GM21367 (cell line): ENCODE measurements around the gene SLC52A1.
A peak's percentile ranks its signal among the peaks of the same experiment; 100 is the strongest.
"Not testable (repeated sequence)": the region's sequence is repeated elsewhere in the genome, so short reads cannot be mapped to it uniquely, and the experiment has no call there.

ENCODE experiments used
- ATAC-seq: cut with Tn5 transposase; IDR thresholded peaks from one replicate; pipeline ENCODE4 v1.9.1; 2021; ENCODE audit not compliant: unreplicated experiment

The SLC52A1 gene

DNA sequence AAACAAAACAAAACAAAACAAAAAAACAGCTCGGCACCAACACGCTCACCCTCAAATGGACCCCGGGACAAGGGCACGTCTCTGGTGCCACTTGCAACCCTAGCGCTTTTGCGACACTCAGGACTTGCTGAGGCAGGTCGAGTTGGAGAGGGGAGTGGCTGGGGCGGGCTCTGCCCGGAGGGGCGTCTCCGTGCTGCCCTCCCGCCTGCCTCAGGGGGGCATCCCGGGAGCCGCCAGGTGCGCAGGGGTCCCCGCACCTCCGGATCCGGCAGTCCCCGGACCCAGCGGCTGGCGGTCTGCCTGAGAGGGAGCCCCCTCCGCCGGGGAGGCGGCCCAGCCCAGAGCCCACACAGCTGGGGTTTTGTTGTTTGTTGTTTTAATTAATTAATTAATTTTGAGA is at the start of gene SLC52A1:
Gene SLC52A1, minus strand, starts transcription at position 112 of the 400 bp plus-strand sequence. CDS start 820 bp downstream, outside the sequence.
- ATAC-seq, result no peak

DNA sequence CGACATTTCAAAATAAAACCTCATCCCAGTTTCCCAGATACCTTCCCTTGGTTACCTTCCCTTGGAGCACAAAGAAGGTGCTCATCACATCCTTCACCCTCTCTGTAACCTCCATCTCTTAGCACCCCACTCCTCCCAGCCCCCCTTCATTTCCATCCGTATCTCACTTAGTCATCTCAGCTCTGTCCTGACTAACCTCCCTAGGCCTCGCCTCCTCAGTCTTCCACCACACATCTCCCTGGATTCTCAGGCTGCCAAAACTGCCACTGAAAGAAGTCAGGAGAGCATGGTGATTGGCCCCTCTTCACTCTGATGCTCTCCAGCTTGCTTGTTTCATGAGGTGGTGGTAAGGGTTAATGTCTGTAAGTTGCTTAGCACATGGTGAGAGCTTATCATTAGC is 45.4 kb upstream of the SLC52A1 start:
- ATAC-seq, result no peak

DNA sequence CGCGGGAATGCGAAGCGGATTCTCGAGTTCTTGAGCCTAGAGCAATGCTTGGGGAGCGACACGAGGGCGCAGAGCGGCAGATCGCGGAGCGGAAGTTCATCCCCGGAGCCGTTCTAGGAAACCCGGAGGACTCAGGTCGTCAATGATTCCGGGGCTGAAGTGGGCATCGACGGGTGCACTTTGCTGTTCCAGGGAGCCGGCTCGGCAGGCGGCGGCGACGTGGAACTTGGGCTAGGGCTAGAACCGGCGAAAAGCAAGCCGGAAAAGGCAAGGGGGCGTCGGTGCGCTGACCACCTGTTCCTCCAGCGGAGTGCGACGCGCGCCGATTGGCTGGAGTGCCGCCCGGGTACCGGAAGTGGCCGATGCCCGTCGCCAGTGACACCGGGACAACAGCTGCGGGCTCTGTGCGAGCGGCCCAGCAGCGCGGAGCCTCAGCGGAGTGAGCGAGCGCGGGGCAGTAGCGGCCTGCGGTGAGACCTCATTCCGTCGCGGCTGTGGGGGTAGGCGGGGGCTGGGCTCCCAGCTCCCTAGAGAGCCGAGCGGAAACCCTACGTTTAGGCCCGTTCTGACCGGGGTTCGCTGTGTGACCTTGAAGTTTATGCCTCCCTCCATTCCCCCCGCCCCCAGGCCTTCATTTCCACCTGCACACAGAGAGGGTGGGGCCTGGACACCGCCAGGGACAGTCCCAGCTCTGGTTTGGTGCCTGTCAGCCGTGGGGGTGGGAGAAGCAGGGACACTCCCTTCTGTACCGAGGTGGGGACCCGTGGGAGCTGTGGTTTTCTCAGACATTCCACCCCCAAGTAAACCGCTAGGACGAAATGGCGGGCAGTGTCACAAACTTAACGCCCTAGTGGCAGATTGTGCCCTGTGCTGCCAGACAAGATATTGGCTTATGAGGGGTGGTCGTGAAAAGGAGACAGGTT is 43.1 kb upstream of the SLC52A1 start, which contains the start of gene ZFP3:
Gene ZFP3, plus strand, starts transcription at position 362 of the 923 bp plus-strand sequence. CDS start 13,038 bp downstream, outside the sequence.
- ATAC-seq, result peak; percentile 75

DNA sequence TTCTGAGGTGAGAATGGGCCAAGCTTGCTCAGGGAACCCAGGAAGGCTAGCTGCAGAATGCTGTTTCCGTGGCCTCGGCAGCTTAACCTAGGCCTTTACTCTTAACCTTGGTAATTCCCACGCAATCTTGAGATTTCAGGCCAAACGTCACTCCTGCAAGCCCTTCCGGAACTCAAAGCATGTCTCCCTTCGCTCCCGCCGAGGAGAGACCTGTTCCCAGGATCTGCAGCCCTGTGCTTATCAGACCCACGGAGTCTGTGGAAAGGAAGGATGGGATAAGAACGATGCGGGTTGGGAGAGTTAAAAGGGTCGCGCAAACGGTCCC is 42.5 kb upstream of the SLC52A1 start:
- ATAC-seq, result no peak

DNA sequence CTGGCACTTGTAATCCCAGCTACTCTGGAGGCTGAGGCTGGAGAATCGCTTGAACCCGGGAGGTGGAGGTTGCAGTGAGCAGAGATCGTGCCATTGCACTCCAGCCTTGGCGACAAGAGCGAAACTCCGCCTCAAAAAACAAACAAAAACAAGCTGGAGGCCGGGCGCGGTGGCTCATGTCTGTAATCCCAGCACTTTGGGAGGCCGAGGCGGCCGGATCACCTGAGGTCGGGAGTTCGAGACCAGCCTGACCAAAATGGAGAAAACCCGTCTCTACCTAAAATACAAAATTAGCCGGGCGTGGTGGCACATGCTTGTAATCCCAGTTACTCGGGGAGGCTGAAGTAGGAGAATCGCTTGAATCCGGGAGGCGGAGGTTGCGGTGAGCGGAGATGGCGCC is 42.0 kb upstream of the SLC52A1 start:
- ATAC-seq, result not testable (repeated sequence)

DNA sequence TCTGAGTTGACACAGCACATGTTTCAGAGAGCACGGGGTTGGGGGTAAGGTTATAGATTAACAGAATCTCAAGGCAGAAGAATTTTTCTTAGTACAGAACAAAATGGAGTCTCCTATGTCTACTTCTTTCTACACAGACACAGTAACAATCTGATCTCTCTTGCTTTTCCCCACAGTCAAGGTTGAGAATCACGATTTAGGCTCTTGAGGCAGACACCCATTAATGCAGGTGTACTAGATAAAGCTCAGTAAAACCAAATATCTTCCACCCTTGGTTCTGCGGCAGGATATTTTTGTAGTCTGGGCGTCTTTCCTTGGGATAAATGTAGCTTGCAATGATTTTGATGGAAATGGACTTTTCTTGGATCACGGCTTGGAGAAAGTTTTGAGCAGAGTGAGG is 40.2 kb upstream of the SLC52A1 start:
- ATAC-seq, result not testable (repeated sequence)

DNA sequence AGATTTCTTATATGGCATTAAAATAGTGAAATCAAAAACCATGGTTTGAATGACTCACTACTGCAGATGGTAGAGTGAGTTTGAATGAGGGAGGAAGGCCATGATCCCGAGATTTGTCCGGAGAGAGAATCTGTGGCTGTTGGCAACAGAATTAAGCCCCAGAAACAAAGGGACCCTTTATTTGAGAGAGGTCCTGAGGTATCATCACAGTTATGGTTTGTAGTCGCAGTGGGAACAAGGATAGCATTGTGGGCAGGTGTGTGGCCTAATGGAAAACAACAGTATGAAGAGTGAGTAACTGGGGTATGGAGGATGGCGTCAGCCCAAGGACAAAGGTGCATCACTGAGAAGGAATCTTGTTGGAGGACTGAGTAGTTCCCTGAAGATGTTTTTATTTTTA is 34.5 kb upstream of the SLC52A1 start:
- ATAC-seq, result no peak

DNA sequence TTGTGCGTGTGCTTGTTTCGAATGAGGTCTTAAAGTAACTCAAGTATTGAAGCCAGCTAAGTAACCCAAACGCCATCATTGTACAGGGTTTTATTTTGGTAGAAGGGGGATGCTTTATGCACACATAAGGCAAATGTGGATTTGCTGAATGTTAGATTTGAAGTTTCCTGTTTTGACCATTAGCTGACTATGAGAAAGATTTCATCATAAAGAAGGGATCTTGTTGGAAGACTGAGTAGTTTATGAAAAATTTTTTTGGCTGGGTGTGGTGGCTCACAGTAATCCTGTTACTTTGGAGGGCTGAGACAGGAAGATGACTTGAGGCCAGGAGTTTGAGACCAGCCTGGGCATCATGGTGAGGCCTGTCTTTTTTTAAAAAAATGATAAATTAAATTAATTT is 33.0 kb upstream of the SLC52A1 start:
- no peak for ATAC-seq

DNA sequence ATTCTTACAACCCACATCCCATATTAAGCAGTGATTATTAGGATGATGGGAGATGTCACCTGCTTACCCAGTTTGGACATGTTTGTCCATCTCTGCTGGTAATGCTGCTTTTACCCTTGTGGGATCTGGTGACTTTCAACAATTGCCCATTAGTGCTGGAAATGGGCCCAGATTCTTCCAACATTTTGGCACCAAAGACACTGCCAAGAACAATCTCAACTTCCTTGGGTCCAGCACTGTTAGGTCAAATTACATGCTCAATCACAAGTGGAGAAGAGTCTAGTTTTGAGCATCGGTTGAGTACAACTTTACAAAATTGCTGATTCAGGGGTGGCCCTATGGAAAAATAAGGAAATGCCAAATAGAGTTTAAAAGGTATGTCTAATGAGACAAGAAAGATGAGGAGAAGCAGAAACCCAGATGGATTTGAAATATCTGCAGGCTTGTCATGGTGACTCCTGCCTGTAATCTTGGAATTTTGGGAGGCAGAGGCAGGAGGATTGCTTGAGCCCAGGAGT is 30.1 kb upstream of the SLC52A1 start:
- ATAC-seq, result no peak

DNA sequence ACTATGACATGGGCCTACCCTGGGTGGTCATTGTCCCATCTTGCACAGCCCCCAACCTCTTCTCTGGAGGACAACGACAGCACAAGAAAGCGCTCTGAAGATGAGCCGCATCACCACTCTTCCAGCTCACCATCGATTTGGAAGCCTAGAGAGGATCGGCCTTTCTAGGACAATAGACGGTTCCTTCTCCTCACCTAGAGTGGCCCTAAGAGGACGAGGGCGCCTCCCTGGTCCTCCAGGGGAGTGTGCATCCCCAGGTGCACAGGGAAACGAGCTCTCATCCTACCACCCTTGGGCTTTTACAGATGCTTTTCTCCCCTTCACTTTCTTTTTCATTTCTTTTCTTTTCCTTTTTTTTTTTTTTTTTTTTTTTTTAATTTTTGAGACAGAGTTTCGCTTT is 20.3 kb upstream of the SLC52A1 start:
- ATAC-seq, result no peak

DNA sequence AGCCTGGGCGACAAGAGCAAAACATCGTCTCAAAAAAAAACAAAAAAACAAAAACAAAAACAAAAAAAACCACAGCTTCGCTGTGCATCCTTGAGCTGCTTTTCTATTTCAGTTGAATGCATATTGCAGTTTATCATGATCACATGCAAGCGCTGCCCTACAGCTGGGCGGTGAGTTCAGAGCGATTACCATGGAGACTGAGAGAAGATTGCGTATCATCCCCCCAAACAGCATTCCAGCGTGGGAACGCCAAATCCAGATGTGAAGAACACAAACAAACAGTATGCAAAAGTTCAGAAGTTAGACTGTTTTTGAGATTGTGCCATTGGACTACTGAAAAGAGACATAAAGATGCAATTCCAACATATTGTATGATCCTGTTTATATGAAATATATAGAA is 15.1 kb upstream of the SLC52A1 start:
- no peak for ATAC-seq

DNA sequence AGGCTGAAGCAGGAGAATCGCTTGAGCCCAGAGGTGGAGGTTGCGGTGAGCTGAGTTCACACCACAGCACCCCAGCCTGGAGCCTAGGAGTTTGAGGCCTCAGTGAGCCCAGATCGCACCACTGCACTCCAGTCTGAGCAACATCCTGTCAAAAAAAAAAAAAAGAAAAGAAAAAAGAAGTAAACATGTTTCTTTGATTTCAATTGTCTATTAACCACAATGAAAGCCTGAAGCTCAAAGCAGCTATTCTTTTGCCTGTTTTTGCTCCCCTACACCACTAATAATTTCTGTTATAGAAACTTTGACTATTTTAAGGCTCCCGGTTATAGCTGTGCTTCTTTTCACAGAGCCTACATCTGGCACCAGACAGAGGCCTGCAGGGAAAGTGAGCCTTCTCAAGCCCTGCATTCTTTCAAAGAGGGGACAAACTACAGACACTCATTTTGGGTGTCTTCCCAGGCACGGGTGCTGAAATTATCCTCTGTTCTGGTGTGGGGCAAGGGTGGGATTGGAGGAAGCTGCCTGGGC is 14.2 kb upstream of the SLC52A1 start:
- ATAC-seq, result no peak

DNA sequence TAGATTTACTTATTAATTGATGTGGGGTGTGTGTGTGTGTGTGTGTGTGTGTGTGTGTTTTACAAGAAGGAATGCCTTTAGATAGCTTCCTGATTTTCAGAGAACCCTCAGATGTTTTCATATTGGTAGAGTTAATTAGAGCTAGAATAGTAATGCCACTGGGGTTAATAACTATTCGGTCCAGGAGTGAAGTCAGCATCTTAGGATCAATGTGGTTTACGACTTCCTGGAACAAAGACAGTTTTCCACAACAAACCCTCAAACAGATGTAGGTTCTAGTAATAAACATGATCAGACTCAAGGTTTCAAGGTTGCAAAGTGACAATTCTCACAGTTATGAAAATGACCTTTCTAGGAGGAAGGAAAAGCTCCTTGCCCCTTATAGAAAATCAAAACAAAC is 12.2 kb upstream of the SLC52A1 start:
- ATAC-seq, result no peak

DNA sequence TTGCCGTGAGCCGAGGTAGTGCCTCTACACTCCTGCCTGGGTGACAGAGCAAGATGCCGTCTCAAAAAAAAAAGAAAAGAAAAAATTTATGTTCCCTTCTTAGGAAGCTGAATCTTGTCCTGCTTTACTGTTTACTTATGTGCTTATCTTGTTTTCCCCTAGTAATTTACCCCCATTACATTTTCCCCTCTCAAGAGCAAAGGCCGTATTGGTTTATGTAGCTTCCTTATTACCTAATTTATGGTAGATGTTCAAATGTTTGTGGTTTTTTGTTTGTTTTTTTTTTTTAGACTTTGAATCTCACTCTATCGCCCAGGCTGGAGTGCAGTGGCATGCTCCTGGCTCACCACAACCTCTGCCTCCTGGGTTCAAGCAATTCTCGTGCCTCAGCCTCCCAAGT is 10.3 kb upstream of the SLC52A1 start:
- no peak for ATAC-seq

DNA sequence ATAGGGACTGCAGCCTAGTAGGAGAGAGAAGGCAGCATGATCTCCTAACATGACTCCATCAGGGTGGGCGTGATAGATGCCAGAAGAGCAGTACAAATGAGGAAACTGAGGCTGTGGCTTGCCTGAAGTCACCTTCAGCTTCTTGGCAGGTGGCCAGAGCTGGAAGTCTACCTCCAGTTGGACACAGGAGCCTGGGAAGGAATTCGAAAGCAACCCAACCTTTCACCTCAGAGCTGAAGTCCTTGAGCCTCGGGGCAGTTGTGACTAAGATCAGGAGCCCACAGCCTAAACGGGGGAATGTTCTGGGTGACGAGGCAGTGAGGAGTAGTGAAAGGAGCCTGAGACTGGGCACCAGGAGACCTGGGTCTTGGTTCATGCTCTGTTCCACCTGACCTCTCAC is 9.4 kb upstream of the SLC52A1 start:
- ATAC-seq, result no peak

DNA sequence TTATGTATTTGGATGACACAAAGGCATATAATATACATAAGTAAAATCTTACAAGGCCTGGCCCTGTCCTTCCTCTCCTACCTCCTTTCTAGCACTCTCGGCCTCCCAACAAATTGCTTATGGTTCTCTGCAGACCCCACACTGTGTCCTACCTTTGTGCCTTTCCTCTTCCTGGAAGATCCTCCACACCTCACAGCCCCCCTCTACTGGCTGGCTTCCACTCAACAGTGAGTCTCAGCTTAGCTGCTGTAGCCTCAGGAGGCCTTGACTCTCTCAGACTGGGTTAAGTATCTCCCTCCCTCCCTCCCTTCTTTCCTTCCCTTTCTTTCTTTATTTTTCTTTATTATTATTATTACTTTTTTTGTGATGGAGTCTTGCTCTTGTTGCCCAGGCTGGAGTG is 8.3 kb upstream of the SLC52A1 start:
- ATAC-seq, result no peak

DNA sequence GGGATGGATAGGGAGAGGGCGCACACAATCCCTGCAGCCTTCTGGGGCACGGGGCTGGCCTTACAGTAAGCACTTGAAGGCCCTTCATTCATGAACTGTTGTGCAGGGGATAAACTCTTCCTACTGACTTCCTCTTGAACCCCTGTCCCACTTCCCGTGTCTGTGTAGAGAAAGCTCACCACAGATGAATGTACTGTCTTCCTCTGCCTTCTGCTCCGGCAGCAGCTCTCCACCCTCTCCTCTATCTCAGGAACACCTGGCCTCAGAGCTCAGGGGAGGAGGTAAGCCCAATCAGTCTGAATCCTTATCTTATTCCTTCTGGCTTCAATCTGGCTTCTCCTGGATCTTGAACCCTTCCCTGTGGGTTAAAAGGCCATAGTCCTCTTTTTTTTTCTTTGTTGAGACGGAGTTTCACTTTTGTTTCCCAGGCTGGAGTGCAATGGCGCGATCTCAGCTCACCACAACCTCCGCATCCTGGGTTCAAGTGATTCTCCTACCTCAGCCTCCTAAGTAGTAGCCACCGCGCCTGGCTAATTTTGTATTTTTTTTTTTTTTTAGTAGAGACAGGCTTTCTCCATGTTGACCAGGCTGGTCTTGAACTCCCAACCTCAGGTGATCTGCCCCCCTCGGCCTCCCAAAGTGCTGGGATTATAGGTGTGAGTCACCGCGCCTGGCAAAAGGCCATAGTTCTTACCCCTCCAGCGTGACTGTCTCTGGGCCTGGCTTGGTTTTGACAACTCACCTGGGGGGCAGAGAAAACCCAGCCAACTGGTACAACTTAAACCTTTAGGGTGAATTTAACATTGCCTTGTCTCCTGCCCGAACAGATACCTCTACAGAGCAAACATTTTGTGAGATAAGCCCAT is 7.2 kb upstream of the SLC52A1 start:
- no peak for ATAC-seq

DNA sequence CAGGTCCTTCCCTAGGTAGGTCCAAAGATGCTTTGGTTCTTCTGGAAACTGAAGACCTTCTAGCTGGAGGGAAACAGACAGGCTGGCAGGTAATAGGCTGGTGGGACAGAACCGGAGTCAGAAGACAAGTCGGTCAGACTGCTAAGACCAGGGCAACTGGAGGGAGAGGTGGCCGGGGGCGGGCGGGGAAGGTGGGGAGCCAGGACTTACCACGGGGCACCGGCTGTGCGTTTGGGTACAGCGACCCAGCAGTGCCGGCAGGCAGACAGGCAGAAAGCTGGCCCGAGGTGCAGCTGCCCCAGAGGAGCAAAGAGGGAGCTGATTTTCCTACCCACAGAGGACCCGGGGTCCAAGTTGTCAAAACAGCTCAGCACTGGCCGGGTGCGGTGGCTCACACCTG is 575 bp downstream of the SLC52A1 start:
- ATAC-seq, result no peak

DNA sequence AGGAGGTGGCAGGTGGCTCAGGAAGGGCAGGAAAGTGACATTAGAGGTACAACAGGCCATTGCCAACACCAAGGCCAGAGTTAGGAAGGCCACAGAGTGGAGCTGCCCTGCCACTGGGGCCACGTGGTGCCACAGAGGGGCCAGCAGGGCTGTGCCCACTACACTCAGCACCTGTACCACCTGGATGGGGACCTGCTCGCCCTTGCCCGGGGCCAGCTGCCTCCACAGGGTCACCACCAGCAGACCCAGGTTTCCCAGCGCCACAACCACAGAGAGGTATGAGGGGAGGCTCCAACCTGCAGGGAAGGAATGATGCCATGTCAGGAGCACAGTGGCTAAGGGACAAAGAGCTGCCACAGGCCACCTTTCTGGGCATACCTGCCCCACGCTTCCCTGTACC is 1.2 kb downstream of the SLC52A1 start:
- ATAC-seq, result no peak

DNA sequence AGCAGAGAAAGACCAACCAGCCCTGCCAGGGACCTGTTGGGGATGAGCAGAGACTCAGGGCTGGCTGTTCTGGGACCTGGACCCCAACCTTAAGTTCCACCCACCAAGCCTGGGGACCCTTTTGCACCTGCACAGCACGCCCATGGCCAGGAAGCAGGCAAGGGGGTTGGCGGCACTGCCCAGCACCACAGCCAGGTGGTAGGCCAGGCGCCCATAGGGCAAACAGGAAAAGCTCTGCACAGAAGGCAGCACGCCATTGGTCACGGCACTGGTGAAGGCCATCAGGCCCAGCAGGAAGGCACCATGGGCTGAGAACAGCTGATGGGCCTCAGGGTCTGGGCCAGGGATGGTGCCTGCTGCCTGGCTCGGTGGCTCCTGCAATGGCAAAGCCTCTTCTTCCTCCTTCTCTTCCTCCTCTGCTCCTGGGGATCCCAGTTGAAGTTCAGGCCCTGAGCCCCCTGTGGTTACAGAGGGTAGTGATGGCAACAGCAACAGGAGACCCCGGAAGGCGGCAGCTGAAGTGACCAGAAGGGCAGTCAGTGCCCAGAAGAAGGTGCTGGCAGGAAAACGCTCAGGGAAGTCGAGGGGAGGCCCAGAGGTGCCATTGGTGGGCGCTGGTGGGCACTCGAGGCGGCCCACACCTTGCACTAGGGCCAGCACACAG is 1.7 kb downstream of the SLC52A1 start:
- no peak for ATAC-seq

DNA sequence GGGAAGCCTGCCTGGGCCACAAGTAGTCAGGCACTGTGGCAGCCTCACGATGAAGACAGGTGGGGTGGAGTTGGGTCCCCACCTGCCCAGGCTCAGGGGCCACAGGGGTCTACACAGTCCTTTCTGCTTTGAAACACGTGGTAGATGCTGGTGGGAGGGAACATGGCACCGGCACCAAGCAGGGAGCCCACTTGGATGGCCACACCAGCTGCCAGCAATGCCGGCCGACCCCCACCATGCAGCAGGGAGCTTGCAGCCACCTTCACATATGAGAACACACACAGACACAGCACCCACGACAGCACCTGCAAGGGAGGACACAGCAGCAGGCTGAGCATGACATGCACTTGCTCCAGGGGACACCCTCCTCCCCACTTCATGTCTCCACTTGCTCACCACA is 2.4 kb downstream of the SLC52A1 start:
- no peak for ATAC-seq
